Measurements from ENCODE around the gene PLA2G12B.

Gene PLA2G12B

GRCh38 chr10:72886621-72887020, 68.0 kb downstream of the PLA2G12B start:
- Histone ChIP-seq H3K9me3 (ENCODE audit: severe bottlenecking) (no peaks in the 10 kb centered on the region), H3K36me3 (ENCODE audit: low read depth) (peaks cover 4% of the 10 kb centered on the region; the same call in 1 of the 2 replicates), H3K4me3 (ENCODE audit: severe bottlenecking) (no peak overlapping the region), H3K27ac (ENCODE audit: poor library complexity, severe bottlenecking) (peak overlapping the region; percentile 21), H3K4me1 (ENCODE audit: insufficient read depth, poor library complexity, severe bottlenecking) (peaks cover 17% of the 10 kb centered on the region), H3K27me3 (ENCODE audit: insufficient read depth, poor library complexity, severe bottlenecking) (no peaks in the 10 kb centered on the region)
- TF ChIP-seq, protein P1, sequence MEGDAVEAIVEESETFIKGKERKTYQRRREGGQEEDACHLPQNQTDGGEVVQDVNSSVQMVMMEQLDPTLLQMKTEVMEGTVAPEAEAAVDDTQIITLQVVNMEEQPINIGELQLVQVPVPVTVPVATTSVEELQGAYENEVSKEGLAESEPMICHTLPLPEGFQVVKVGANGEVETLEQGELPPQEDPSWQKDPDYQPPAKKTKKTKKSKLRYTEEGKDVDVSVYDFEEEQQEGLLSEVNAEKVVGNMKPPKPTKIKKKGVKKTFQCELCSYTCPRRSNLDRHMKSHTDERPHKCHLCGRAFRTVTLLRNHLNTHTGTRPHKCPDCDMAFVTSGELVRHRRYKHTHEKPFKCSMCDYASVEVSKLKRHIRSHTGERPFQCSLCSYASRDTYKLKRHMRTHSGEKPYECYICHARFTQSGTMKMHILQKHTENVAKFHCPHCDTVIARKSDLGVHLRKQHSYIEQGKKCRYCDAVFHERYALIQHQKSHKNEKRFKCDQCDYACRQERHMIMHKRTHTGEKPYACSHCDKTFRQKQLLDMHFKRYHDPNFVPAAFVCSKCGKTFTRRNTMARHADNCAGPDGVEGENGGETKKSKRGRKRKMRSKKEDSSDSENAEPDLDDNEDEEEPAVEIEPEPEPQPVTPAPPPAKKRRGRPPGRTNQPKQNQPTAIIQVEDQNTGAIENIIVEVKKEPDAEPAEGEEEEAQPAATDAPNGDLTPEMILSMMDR (IDR thresholded peaks at IDR 0.05; ENCODE audit: poor library complexity, severe bottlenecking): no peak
- DNase-seq (ENCODE audit: low spot score) (no peak), ATAC-seq (ENCODE audit: low read depth) (no peak)

GRCh38 chr10:72885953-72886352, 68.7 kb downstream of the PLA2G12B start:
- Histone ChIP-seq H3K9me3 (ENCODE audit: severe bottlenecking) (no peaks in the 10 kb centered on the region), H3K36me3 (ENCODE audit: low read depth) (peaks cover 4% of the 10 kb centered on the region; the same call in 1 of the 2 replicates), H3K4me1 (ENCODE audit: insufficient read depth, poor library complexity, severe bottlenecking) (peaks cover 17% of the 10 kb centered on the region), H3K27me3 (ENCODE audit: insufficient read depth, poor library complexity, severe bottlenecking) (no peaks in the 10 kb centered on the region), H3K27ac (ENCODE audit: poor library complexity, severe bottlenecking) (no peak overlapping the region), H3K4me3 (ENCODE audit: severe bottlenecking) (no peak overlapping the region)
- TF ChIP-seq, protein P1 (IDR thresholded peaks at IDR 0.05; ENCODE audit: poor library complexity, severe bottlenecking): no peak
- ATAC-seq (ENCODE audit: low read depth) (no peak), DNase-seq (ENCODE audit: low spot score) (no peak)
